GM12878 (cell line): Measurements from ENCODE around the gene CELSR3. TPM values are rescaled to one million over a fixed set of nuclear protein-coding genes. Genes with fewer than 3 reads are reported as not detected.
A peak's percentile ranks its signal among the peaks of the same experiment; 100 is the strongest.

ENCODE experiments used
- CUX1 ChIP-seq: IDR thresholded peaks from 2 replicates; pipeline ENCODE4 v1.6.1; 2012; ENCODE audit warnings: improper control_type of control experiment, low read depth, low read length; ENCODE audit not compliant: insufficient replicate concordance
- RB1 ChIP-seq: fragments of 450-650 bp; formaldehyde crosslinking; IDR thresholded peaks from 2 replicates; pipeline ENCODE4 v1.6.1; 2017; ENCODE audit warnings: mild to moderate bottlenecking, borderline replicate concordance
- RELB ChIP-seq: fragments of 450-650 bp; IDR thresholded peaks from 2 replicates; pipeline ENCODE4 v1.6.1; 2017; ENCODE audit warnings: low read depth, mild to moderate bottlenecking, moderate library complexity
- SIN3A ChIP-seq: IDR thresholded peaks from 2 replicates; pipeline ENCODE4 v1.6.1; 2012; ENCODE audit warnings: low read depth, low read length, improper control_type of control experiment
- SIX5 ChIP-seq: IDR thresholded peaks from 2 replicates; pipeline ENCODE4 v1.6.1; 2011; ENCODE audit warnings: mild to moderate bottlenecking, low read depth, low read length, moderate library complexity; ENCODE audit not compliant: severe bottlenecking
- SMAD5 ChIP-seq: IDR thresholded peaks from 2 replicates; pipeline ENCODE4 v1.6.1; 2016; ENCODE audit warnings: antibody characterized with exemption, low read depth
- SPI1 ChIP-seq: IDR thresholded peaks from 2 replicates; pipeline ENCODE4 v1.6.1; 2011; ENCODE audit warnings: low read depth, mild to moderate bottlenecking, low read length, moderate library complexity, borderline replicate concordance; ENCODE audit not compliant: insufficient read depth
- TBL1XR1 ChIP-seq: IDR thresholded peaks from 2 replicates; pipeline ENCODE4 v1.6.1; 2012; ENCODE audit warnings: low read depth, low read length, improper control_type of control experiment
- USF2 ChIP-seq: IDR thresholded peaks from 2 replicates; pipeline ENCODE4 v1.6.1; 2011; ENCODE audit warnings: low read depth, low read length, improper control_type of control experiment, borderline replicate concordance
- ZNF592 ChIP-seq: fragments of 450-650 bp; IDR thresholded peaks from 2 replicates; pipeline ENCODE4 v1.6.1; 2017; ENCODE audit warnings: mild to moderate bottlenecking, moderate library complexity
- polyA plus RNA-seq, 11 experiments: library from polyadenylated mRNA; depleted of rRNA in 4 of 11; unstranded in 6 of 11; stranded (reverse) in 5 of 11; fragments of >200 nt; fragmentation: Nextera tagmentation in 4 of 11; fragmentation: Illumina TruSeq in 1 of 11; extraction: Ambion mirVana in 4 of 11; extraction: Trizol in 1 of 11; gene quantifications; 1 replicate in 1 of 11; 2 replicates in 10 of 11; pipeline versions ENCODE4 v1.2.1 to v1.2.3, GENCODE V29; 2011 to 2016; ENCODE audit warnings: inconsistent platforms in 2 of 11, missing spikeins in 2 of 11, low read depth in 1 of 11
- total RNA-seq, 4 experiments: library from RNA; depleted of rRNA in 3 of 4; stranded (reverse); fragments of >200 nt in 3 of 4; fragmentation: Illumina TruSeq in 1 of 4; extraction: Trizol in 1 of 4; gene quantifications; 2 replicates each; pipeline versions ENCODE4 v1.2.1 to v1.2.3, GENCODE V29; 2013 to 2021
- TF ChIP-seq, protein P1 (sequence below): fragments of 150-350 bp; IDR thresholded peaks from 2 replicates; pipeline ENCODE4 v1.6.1; 2016; ENCODE audit warnings: low read depth, low read length

The CELSR3 gene
- total and polyA plus RNA-seq, 10 of the 15 experiments (the other 5 are each of a cell fraction or from before 2014, with no cell fraction given): 0.08 to 1.6 (median 0.57) TPM

- TF ChIP-seq, protein P1, sequence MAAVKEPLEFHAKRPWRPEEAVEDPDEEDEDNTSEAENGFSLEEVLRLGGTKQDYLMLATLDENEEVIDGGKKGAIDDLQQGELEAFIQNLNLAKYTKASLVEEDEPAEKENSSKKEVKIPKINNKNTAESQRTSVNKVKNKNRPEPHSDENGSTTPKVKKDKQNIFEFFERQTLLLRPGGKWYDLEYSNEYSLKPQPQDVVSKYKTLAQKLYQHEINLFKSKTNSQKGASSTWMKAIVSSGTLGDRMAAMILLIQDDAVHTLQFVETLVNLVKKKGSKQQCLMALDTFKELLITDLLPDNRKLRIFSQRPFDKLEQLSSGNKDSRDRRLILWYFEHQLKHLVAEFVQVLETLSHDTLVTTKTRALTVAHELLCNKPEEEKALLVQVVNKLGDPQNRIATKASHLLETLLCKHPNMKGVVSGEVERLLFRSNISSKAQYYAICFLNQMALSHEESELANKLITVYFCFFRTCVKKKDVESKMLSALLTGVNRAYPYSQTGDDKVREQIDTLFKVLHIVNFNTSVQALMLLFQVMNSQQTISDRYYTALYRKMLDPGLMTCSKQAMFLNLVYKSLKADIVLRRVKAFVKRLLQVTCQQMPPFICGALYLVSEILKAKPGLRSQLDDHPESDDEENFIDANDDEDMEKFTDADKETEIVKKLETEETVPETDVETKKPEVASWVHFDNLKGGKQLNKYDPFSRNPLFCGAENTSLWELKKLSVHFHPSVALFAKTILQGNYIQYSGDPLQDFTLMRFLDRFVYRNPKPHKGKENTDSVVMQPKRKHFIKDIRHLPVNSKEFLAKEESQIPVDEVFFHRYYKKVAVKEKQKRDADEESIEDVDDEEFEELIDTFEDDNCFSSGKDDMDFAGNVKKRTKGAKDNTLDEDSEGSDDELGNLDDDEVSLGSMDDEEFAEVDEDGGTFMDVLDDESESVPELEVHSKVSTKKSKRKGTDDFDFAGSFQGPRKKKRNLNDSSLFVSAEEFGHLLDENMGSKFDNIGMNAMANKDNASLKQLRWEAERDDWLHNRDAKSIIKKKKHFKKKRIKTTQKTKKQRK: no peak
- TF ChIP-seq RELB (peak; percentile 57; the same call in 1 of the 2 replicates), TBL1XR1 (no peak), CUX1 (no peak), SIN3A (0 out of 2 replicates have a peak, but pooled peaks have one; percentile 57), USF2 (no peak), SMAD5 (peak; percentile 77; the same call in 1 of the 2 replicates), SPI1 (no peak), RB1 (peak; percentile 91; the same call in 1 of the 2 replicates), SIX5 (peak; percentile 15), ZNF592 (no peak)
Measured at GRCh38 chr3:48609088-48610005, 53.3 kb downstream of the CELSR3 start, which contains the start of gene UQCRC1 (continued).
